ENCODE measurements around the gene NELFE.
"Not testable (repeated sequence)": the region's sequence is repeated elsewhere in the genome, so short reads cannot be mapped to it uniquely, and the experiment has no call there.

NELFE gene

GRCh38 chr6:31920811-31921210, 38.0 kb downstream of the NELFE start:
- H3K4me3 ChIP-seq (ENCODE audit: control insufficient read depth, low read depth, low read length) = no peak overlapping the region
- no peak for TF ChIP-seq CTCF (IDR thresholded peaks at IDR 0.05; ENCODE audit: control insufficient read depth, insufficient read depth, low read depth, low read length, missing control alignments)
- no peak for DNase-seq (ENCODE audit: low read depth)

- H3K4me3 ChIP-seq (ENCODE audit: control insufficient read depth, low read depth, low read length) = no peak overlapping the region
- DNase-seq (ENCODE audit: low read depth) = no peak
- no peak for TF ChIP-seq CTCF (IDR thresholded peaks at IDR 0.05; ENCODE audit: control insufficient read depth, insufficient read depth, low read depth, low read length, missing control alignments)
Measured at GRCh38 chr6:31919624-31920303, 39.0 kb downstream of the NELFE start.

- no peak overlapping the region for H3K4me3 ChIP-seq (ENCODE audit: control insufficient read depth, low read depth, low read length)
- no peak for TF ChIP-seq CTCF (IDR thresholded peaks at IDR 0.05; ENCODE audit: control insufficient read depth, insufficient read depth, low read depth, low read length, missing control alignments)
- DNase-seq (ENCODE audit: low read depth) = no peak
Measured at GRCh38 chr6:31918069-31918720, 40.6 kb downstream of the NELFE start.

- DNase-seq (ENCODE audit: low read depth) = no peak
- TF ChIP-seq CTCF (IDR thresholded peaks at IDR 0.05; ENCODE audit: control insufficient read depth, insufficient read depth, low read depth, low read length, missing control alignments) = no peak
- H3K4me3 ChIP-seq (ENCODE audit: control insufficient read depth, low read depth, low read length) = no peak overlapping the region
Measured at GRCh38 chr6:31915756-31916155, 43.0 kb downstream of the NELFE start.

- TF ChIP-seq CTCF (IDR thresholded peaks at IDR 0.05; ENCODE audit: control insufficient read depth, insufficient read depth, low read depth, low read length, missing control alignments) = no peak
- no peak overlapping the region for H3K4me3 ChIP-seq (ENCODE audit: control insufficient read depth, low read depth, low read length)
- no peak for DNase-seq (ENCODE audit: low read depth)
Measured at GRCh38 chr6:31915351-31915750, 43.4 kb downstream of the NELFE start.

- TF ChIP-seq CTCF (IDR thresholded peaks at IDR 0.05; ENCODE audit: control insufficient read depth, insufficient read depth, low read depth, low read length, missing control alignments) = no peak
- H3K4me3 ChIP-seq (ENCODE audit: control insufficient read depth, low read depth, low read length) = no peak overlapping the region
- no peak for DNase-seq (ENCODE audit: low read depth)
Measured at GRCh38 chr6:31911826-31912585, 46.8 kb downstream of the NELFE start.

GRCh38 chr6:31909298-31909697, 49.5 kb downstream of the NELFE start:
- H3K4me3 ChIP-seq (ENCODE audit: control insufficient read depth, low read depth, low read length); DNase-seq (ENCODE audit: low read depth): not testable (repeated sequence)

Data from AG09309 (cell line).